DND-41 (cell line): ENCODE results near the gene TMEM242.

Source experiments
- ATAC-seq: fragments of 200-7000 bp; cut with Tn5 transposase; 3 replicates; pipeline ENCODE4 v1.9.1; 2021; ENCODE audit warnings: low read depth; ENCODE audit not compliant: insufficient read depth
- DNase-seq: peaks from one replicate; pipeline ENCODE4 v3.0.0-alpha.2; 2020
- H2AFZ ChIP-seq: 2 replicates; pipeline ENCODE4 v1.6.0; 2012; ENCODE audit warnings: low read depth, low read length
- H3K27ac ChIP-seq: 2 replicates; pipeline ENCODE4 v1.5.1; 2012; ENCODE audit warnings: low read length, inconsistent platforms
- H3K27me3 ChIP-seq: fragments of 200-600 bp; sonication (generic); 2 replicates; pipeline ENCODE4 v1.6.0; 2012; ENCODE audit warnings: low read length, mild to moderate bottlenecking, inconsistent platforms; ENCODE audit not compliant: insufficient read depth, poor library complexity
- H3K36me3 ChIP-seq: 2 replicates; pipeline ENCODE4 v1.5.1; 2012; ENCODE audit warnings: low read length, inconsistent platforms; ENCODE audit not compliant: insufficient read depth
- H3K4me1 ChIP-seq: 2 replicates; pipeline ENCODE4 v1.5.1; 2012; ENCODE audit warnings: mild to moderate bottlenecking, low read length; ENCODE audit not compliant: insufficient read depth
- H3K4me2 ChIP-seq: 2 replicates; pipeline ENCODE4 v1.6.0; 2012; ENCODE audit warnings: mild to moderate bottlenecking, moderate library complexity, low read length, inconsistent platforms; ENCODE audit not compliant: insufficient read depth
- H3K4me3 ChIP-seq, 2 experiments: fragments of 200-600 bp in 1 of 2; shearing (Covaris generic) in 1 of 2; 2 replicates each; pipeline ENCODE4 v1.5.1; 2012 to 2016; ENCODE audit warnings: inconsistent platforms in 2 of 2, low read length in 2 of 2, mild to moderate bottlenecking in 2 of 2, low read depth in 1 of 2, moderate library complexity in 1 of 2
- H3K79me2 ChIP-seq: 2 replicates; pipeline ENCODE4 v1.6.0; 2012; ENCODE audit warnings: low read length, inconsistent platforms; ENCODE audit not compliant: insufficient read depth
- H3K9ac ChIP-seq: 2 replicates; pipeline ENCODE4 v1.6.0; 2012; ENCODE audit warnings: low read depth, mild to moderate bottlenecking, inconsistent platforms, low read length, moderate library complexity
- H3K9me3 ChIP-seq: 2 replicates; pipeline ENCODE4 v1.5.1; 2012; ENCODE audit warnings: low read length, moderate library complexity, mild to moderate bottlenecking, inconsistent platforms; ENCODE audit not compliant: insufficient read depth, severe bottlenecking
- H4K20me1 ChIP-seq: 2 replicates; pipeline ENCODE4 v1.6.0; 2012; ENCODE audit warnings: low read length; ENCODE audit not compliant: insufficient read depth
- EZH2 ChIP-seq: IDR thresholded peaks from 3 replicates; pipeline ENCODE4 v1.6.1; 2012; ENCODE audit warnings: borderline replicate concordance, low read depth, mild to moderate bottlenecking, moderate library complexity, low read length, inconsistent platforms; ENCODE audit not compliant: severe bottlenecking
- TF ChIP-seq, protein P1 (sequence below): IDR thresholded peaks from 2 replicates; pipeline ENCODE4 v1.5.1; 2012; ENCODE audit warnings: borderline replicate concordance, low read length, moderate library complexity, mild to moderate bottlenecking; ENCODE audit not compliant: poor library complexity, severe bottlenecking; ENCODE audit errors: extremely low read depth

TMEM242 gene

DNA sequence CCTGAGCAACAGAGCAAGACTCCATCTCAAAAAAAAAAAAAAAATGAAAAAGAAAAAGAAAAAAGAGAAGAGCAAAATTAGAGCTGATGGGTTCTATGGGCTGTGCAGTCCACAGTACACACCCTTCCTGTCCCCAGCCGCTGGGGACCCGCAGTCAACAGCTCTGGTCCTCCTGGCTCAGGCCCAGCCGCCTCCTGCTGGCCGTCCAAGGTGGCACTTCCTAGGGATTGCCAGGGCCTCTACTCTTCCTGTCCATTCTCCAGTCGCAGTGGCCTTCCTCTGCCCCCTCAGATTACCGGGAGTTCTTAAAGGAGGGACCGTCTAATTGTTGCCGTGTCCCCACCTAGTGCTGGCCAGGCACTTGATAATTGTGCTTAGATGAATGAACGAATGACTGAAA, 41.7 kb downstream of the TMEM242 start:
- H3K36me3 ChIP-seq = no peaks in the 10 kb centered on the region
- H3K4me1 ChIP-seq = no peaks in the 10 kb centered on the region
- no peak overlapping the region for H3K27ac ChIP-seq
- TF ChIP-seq, protein P1, sequence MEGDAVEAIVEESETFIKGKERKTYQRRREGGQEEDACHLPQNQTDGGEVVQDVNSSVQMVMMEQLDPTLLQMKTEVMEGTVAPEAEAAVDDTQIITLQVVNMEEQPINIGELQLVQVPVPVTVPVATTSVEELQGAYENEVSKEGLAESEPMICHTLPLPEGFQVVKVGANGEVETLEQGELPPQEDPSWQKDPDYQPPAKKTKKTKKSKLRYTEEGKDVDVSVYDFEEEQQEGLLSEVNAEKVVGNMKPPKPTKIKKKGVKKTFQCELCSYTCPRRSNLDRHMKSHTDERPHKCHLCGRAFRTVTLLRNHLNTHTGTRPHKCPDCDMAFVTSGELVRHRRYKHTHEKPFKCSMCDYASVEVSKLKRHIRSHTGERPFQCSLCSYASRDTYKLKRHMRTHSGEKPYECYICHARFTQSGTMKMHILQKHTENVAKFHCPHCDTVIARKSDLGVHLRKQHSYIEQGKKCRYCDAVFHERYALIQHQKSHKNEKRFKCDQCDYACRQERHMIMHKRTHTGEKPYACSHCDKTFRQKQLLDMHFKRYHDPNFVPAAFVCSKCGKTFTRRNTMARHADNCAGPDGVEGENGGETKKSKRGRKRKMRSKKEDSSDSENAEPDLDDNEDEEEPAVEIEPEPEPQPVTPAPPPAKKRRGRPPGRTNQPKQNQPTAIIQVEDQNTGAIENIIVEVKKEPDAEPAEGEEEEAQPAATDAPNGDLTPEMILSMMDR = peak; percentile 29
- TF ChIP-seq EZH2 = no peak
- no peak overlapping the region for H3K9ac ChIP-seq
- DNase-seq (no peak), ATAC-seq (no peak; the same call in 2 of the 3 replicates)
- H3K27me3 ChIP-seq = peaks cover 6% of the 10 kb centered on the region
- no peaks in the 10 kb centered on the region; the same call in 1 of the 2 replicates for H4K20me1 ChIP-seq
- H3K79me2 ChIP-seq = no peaks in the 10 kb centered on the region
- H3K9me3 ChIP-seq = no peaks in the 10 kb centered on the region
- no peak overlapping the region for H3K4me3 ChIP-seq
- H2AFZ ChIP-seq = no peak overlapping the region
- no peak overlapping the region for H3K4me2 ChIP-seq

DNA sequence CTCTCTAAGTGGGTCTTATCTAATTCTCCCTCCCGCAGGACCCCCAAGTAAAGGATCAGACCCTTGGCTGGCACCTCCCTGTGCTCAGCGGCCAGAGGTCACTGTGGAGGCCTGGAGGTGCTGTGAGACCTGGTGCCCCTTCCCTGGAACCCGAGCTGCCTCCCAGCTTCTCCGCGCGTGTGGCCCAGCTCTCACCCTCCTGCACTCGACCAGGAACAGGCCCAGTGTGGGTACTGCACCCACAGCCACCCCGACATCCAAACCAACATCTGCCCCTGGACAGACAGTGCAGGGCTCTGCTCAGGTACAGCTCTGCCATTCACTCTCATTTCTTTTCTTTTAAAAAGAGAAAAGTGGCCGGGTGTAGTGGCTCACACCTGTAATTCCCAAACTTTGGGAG, 42.4 kb downstream of the TMEM242 start:
- H4K20me1 ChIP-seq = no peaks in the 10 kb centered on the region; the same call in 1 of the 2 replicates
- H3K9me3 ChIP-seq = no peaks in the 10 kb centered on the region
- no peak overlapping the region for H3K4me3 ChIP-seq
- no peaks in the 10 kb centered on the region for H3K4me1 ChIP-seq
- H2AFZ ChIP-seq = no peak overlapping the region
- no peak for TF ChIP-seq EZH2
- TF ChIP-seq, protein P1 = no peak
- H3K27me3 ChIP-seq = peaks cover 10% of the 10 kb centered on the region
- ATAC-seq (no peak), DNase-seq (no peak)
- no peak overlapping the region for H3K9ac ChIP-seq
- H3K36me3 ChIP-seq = no peaks in the 10 kb centered on the region
- no peak overlapping the region for H3K4me2 ChIP-seq
- H3K79me2 ChIP-seq = no peaks in the 10 kb centered on the region
- H3K27ac ChIP-seq = no peak overlapping the region

DNA sequence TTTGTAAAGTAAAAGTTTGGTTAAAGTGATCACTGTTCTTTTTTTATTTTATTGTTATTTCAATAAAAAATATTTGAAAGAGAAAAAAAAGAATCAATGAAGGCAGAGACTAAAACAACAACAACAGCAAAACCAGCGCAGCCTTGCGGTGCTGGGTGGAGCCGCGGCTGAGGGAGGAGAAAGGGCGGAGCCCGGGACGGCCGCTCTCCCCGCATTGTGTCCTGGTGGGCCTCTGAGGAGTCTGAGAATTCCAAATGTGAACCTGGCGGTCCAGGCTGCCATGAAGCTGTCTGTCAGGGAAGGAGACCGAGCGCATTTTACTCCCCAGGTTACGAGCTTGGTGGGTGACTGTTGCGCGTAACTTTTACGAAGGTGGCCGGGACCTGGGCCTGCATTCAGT, 43.2 kb downstream of the TMEM242 start:
- H3K9me3 ChIP-seq = no peaks in the 10 kb centered on the region
- H3K36me3 ChIP-seq = no peaks in the 10 kb centered on the region
- DNase-seq = no peak
- no peak overlapping the region for H3K4me3 ChIP-seq
- TF ChIP-seq, protein P1 = no peak
- TF ChIP-seq EZH2 = no peak
- peaks cover 2% of the 10 kb centered on the region for H3K4me1 ChIP-seq
- no peak for ATAC-seq
- H3K4me2 ChIP-seq = no peak overlapping the region
- H3K27me3 ChIP-seq = peaks cover 12% of the 10 kb centered on the region
- no peak overlapping the region for H2AFZ ChIP-seq
- no peaks in the 10 kb centered on the region for H3K79me2 ChIP-seq
- H3K27ac ChIP-seq = no peak overlapping the region
- H3K9ac ChIP-seq = no peak overlapping the region
- no peaks in the 10 kb centered on the region; the same call in 1 of the 2 replicates for H4K20me1 ChIP-seq

DNA sequence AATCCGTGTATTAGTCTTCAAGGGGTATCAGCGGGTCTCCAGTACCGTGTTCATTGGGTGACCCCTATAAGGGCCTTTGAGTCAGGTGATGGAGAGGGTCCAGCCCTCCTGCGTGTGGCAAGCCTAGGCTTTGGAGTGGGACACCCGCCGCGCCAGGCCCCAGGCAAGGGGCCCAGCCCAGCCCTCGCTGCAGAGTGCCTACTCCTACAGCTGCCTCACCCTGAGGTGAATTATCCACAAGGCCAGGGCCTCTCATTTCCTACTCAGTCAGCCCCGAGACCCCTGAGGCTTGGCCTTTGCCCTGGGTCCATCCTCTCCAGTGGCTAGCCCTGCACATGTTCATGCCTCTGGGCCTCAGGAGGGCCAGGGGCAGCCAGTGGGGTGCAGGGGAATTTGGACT, 45.1 kb downstream of the TMEM242 start:
- peaks cover 21% of the 10 kb centered on the region for H3K27me3 ChIP-seq
- TF ChIP-seq, protein P1 = no peak
- no peak for TF ChIP-seq EZH2

More for the DNA sequence above, 45.1 kb downstream of the TMEM242 start:
- H3K4me2 ChIP-seq = no peak overlapping the region
- no peak for DNase-seq
- H3K79me2 ChIP-seq = no peaks in the 10 kb centered on the region
- H3K36me3 ChIP-seq = no peaks in the 10 kb centered on the region
- H3K27ac ChIP-seq = no peak overlapping the region
- no peak for ATAC-seq
- H3K9me3 ChIP-seq = no peaks in the 10 kb centered on the region
- peaks cover 20% of the 10 kb centered on the region for H3K4me1 ChIP-seq
- H4K20me1 ChIP-seq = no peaks in the 10 kb centered on the region; the same call in 1 of the 2 replicates
- no peak overlapping the region for H3K4me3 ChIP-seq
- H3K9ac ChIP-seq = no peak overlapping the region
- no peak overlapping the region for H2AFZ ChIP-seq
